Transverse colon (tissue), 4 donors: ENCODE data around the gene VCAM1.

Experiments
- EP300 ChIP-seq: sonication (generic); formaldehyde crosslinking; IDR thresholded peaks from one replicate; pipeline ENCODE4 v1.6.1; 2017; ENCODE audit warnings: antibody characterized with exemption, low read depth
- POLR2A ChIP-seq: fragments of 450-650 bp; IDR thresholded peaks from one replicate; pipeline ENCODE4 v1.6.1; 2016; ENCODE audit warnings: antibody characterized with exemption, mild to moderate bottlenecking, moderate library complexity
- POLR2AphosphoS5 ChIP-seq, 3 donors: sonication (generic); formaldehyde crosslinking; IDR thresholded peaks; one replicate each; pipeline ENCODE4 v1.6.1; 2016; ENCODE audit warnings: antibody characterized with exemption in 3 of 3
- TF ChIP-seq, protein P1 (sequence below), 5 experiments: fragments of 200-600 bp in 3 of 5; fragments of 450-650 bp in 2 of 5; sonication (generic) in 3 of 5; IDR thresholded peaks; 1 replicate in 2 of 5; 2 replicates in 3 of 5; pipeline ENCODE4 v1.5.1; 2016 to 2017; ENCODE audit warnings: antibody characterized with exemption in 5 of 5, inconsistent platforms in 3 of 5, mild to moderate bottlenecking in 2 of 5, moderate library complexity in 1 of 5

DNA sequence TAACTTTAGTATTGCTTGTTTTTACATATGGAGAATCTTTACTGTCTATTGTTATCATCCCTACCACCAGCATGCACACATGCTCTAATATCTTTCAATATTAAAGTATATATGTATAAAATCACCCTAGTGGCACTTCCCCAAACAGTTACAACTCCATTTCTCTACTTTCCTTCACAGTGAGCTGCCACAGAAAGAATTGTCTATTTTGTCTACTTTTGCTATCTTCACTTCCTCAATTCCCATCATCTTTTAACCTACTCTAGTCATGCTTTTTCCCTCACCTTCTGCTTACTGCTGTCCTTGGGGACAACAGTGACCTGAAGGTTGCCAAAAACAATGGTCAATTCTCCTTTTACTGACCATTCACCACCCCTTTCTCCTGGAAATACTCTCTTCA, 59.2 kb downstream of the VCAM1 start:
- TF ChIP-seq POLR2A (no peak), EP300 (no peak), POLR2AphosphoS5 (IDR thresholded peaks at IDR 0.05) (no peak)
- TF ChIP-seq, protein P1, sequence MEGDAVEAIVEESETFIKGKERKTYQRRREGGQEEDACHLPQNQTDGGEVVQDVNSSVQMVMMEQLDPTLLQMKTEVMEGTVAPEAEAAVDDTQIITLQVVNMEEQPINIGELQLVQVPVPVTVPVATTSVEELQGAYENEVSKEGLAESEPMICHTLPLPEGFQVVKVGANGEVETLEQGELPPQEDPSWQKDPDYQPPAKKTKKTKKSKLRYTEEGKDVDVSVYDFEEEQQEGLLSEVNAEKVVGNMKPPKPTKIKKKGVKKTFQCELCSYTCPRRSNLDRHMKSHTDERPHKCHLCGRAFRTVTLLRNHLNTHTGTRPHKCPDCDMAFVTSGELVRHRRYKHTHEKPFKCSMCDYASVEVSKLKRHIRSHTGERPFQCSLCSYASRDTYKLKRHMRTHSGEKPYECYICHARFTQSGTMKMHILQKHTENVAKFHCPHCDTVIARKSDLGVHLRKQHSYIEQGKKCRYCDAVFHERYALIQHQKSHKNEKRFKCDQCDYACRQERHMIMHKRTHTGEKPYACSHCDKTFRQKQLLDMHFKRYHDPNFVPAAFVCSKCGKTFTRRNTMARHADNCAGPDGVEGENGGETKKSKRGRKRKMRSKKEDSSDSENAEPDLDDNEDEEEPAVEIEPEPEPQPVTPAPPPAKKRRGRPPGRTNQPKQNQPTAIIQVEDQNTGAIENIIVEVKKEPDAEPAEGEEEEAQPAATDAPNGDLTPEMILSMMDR (IDR thresholded peaks at IDR 0.05): no peak
